Ureter (tissue), 1 donor: ENCODE results near the gene PCDHGA4. TPM values are rescaled to one million over a fixed set of nuclear protein-coding genes. Genes with fewer than 3 reads are reported as not detected.
"Not testable (repeated sequence)": the region's sequence is repeated elsewhere in the genome, so short reads cannot be mapped to it uniquely, and the experiment has no call there.

ENCODE experiments used
- DNase-seq: peaks from one replicate; pipeline ENCODE4 v3.0.0-alpha.2; 2020; ENCODE audit warnings: low spot score
- total RNA-seq: library from RNA; stranded (reverse); gene quantifications from one replicate; pipeline ENCODE4 v1.2.4, GENCODE V29; 2023
- donor health status: DM: yes; HTN: yes; CAD: no.

PCDHGA4 gene
- total RNA-seq, 1 donor from 2014 or later = 4.2 TPM

DNA sequence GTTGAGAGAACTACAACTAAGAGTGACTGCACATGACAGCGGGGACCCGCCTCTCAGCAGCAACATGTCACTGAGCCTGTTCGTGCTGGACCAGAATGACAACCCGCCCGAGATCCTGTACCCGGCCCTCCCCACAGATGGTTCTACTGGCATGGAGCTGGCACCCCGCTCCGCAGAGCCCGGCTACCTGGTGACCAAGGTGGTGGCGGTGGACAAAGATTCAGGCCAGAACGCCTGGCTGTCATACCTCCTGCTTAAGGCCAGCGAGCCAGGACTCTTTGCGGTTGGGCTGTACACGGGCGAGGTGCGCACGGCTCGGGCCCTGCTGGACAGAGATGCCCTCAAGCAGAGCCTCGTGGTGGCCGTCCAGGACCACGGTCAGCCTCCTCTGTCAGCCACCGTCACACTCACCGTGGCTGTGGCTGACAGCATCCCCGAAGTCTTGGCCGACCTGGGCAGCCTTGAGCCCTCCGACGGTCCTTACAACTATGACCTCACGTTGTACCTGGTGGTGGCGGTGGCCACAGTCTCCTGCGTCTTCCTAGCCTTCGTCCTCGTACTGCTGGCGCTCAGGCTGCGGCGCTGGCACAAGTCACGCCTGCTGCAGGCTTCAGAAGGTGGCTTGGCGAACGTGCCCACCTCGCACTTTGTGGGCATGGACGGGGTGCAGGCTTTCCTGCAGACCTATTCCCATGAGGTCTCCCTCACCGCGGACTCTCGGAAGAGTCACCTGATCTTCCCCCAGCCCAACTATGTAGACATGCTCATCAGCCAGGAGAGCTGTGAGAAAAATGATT, 29.8 kb downstream of the PCDHGA4 start:
- DNase-seq = no peak

DNA sequence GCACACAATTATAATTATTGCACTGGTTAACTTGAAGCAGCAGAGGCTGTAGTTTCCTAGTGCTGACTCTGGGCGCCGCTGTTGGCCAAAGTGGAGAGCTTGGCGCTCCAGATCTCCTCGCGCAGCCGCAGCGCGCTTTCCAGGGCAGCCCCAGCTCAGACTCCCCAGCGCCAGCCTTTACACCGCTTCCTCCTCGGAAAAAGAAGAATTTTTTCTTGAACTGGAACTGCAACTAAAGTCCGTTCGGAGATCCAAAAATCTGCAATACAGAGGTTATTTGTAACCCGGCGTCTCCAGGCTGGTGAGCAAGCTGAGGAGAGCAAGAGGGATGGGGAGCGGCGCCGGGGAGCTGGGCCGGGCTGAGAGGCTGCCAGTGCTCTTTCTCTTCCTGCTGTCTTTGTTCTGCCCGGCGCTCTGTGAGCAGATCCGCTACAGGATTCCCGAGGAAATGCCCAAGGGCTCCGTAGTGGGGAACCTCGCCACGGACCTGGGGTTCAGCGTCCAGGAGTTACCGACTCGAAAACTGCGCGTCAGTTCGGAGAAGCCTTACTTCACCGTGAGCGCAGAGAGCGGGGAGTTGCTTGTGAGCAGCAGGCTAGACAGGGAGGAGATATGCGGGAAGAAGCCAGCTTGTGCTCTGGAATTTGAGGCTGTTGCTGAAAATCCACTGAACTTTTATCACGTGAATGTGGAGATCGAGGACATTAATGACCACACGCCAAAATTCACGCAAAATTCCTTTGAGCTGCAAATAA, 32.9 kb downstream of the PCDHGA4 start, which contains the start of gene PCDHGB4:
PCDHGB4 (plus strand) TSS at position 142 of the 755 bp plus-strand sequence; CDS start at position 329, 187 bp downstream.
- DNase-seq = not testable (repeated sequence)

DNA sequence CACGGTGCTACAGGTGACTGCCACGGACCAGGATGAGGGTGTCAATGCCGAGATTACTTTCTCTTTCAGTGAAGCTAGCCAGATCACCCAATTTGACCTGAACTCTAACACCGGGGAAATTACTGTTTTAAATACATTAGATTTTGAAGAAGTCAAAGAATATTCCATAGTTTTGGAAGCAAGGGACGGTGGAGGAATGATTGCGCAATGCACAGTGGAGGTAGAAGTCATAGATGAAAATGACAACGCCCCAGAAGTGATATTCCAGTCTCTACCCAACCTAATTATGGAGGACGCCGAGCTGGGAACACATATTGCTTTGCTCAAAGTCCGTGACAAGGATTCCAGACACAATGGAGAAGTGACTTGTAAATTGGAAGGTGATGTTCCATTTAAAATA, 33.8 kb downstream of the PCDHGA4 start:
- DNase-seq = no peak

DNA sequence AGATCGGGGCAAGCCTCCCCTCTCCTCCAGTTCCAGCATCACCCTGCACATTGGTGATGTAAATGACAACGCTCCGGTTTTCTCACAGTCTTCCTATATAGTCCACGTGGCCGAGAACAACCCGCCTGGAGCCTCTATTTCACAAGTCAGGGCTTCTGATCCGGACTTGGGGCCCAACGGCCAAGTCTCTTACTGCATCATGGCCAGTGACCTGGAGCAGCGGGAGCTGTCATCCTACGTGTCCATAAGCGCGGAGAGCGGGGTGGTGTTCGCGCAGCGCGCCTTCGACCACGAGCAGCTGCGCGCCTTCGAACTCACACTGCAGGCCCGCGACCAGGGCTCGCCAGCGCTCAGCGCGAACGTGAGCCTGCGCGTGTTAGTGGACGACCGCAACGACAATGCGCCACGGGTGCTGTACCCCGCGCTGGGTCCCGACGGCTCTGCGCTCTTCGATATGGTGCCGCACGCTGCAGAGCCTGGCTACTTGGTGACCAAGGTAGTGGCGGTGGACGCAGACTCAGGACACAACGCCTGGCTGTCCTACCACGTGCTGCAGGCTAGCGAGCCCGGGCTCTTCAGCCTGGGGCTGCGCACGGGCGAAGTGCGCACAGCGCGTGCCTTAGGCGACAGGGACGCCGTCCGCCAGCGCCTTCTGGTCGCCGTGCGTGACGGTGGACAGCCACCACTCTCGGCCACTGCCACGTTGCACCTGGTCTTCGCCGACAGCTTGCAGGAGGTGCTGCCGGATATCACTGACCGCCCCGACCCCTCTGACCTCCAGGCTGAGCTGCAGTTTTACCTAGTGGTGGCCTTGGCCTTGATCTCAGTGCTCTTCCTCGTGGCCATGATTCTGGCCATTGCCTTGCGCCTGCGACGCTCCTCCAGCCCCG, 34.6 kb downstream of the PCDHGA4 start:
- DNase-seq = no peak

DNA sequence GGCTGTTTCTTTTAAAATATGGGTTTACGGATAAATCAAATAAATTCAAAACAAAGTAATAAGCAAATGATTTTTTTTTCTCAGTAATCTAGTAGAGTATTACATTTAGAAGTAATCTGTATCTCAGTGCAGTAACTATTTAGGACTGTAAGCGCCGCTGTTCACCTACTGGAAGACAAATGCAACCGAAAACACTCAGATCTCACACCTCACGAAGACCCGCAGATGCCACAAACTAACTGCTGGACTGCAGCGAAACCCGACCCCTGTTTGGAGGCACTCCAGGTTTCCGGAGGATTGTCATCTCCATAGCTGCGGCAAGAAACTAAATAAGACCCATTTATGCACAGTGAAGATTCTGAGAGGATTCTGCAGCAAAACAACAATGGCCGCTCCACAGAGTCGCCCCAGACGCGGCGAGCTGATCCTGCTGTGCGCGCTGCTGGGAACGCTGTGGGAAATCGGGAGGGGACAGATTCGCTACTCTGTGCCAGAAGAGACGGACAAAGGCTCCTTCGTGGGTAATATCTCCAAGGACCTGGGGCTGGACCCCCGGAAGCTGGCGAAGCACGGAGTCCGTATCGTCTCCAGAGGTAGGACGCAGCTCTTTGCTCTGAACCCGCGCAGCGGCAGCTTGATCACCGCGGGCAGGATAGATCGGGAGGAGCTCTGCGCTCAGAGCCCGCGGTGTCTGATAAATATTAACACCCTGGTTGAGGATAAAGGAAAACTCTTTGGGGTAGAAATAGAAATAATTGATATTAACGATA, 37.8 kb downstream of the PCDHGA4 start, which contains the start of gene PCDHGA8:
PCDHGA8 (plus strand) TSS at position 205 of the 770 bp plus-strand sequence; CDS start at position 386, 181 bp downstream.
- DNase-seq = no peak

DNA sequence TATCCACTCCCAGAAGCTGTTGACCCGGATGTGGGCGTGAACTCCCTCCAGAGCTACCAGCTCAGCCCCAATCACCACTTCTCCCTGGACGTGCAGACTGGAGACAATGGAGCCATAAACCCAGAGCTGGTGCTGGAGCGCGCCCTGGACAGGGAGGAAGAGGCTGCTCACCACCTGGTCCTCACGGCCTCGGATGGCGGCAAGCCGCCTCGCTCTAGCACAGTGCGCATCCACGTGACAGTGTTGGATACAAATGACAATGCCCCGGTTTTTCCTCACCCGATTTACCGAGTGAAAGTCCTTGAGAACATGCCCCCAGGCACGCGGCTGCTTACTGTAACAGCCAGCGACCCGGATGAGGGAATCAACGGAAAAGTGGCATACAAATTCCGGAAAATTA, 38.4 kb downstream of the PCDHGA4 start:
- DNase-seq = no peak

DNA sequence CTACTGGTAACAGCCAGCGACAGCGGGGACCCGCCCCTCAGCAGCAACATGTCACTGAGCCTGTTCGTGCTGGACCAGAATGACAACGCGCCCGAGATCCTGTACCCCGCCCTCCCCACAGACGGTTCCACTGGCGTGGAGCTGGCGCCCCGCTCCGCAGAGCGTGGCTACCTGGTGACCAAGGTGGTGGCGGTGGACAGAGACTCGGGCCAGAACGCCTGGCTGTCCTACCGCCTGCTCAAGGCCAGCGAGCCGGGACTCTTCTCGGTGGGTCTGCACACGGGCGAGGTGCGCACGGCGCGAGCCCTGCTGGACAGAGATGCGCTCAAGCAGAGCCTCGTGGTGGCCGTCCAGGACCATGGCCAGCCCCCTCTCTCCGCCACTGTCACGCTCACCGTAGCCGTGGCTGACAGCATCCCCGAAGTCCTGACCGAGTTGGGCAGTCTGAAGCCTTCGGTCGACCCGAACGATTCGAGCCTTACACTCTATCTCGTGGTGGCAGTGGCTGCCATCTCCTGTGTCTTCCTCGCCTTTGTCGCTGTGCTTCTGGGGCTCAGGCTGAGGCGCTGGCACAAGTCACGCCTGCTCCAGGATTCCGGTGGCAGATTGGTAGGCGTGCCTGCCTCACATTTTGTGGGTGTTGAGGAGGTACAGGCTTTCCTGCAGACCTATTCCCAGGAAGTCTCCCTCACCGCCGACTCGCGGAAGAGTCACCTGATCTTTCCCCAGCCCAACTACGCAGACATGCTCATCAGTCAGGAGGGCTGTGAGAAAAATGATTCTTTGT, 39.8 kb downstream of the PCDHGA4 start:
- not testable (repeated sequence) for DNase-seq

DNA sequence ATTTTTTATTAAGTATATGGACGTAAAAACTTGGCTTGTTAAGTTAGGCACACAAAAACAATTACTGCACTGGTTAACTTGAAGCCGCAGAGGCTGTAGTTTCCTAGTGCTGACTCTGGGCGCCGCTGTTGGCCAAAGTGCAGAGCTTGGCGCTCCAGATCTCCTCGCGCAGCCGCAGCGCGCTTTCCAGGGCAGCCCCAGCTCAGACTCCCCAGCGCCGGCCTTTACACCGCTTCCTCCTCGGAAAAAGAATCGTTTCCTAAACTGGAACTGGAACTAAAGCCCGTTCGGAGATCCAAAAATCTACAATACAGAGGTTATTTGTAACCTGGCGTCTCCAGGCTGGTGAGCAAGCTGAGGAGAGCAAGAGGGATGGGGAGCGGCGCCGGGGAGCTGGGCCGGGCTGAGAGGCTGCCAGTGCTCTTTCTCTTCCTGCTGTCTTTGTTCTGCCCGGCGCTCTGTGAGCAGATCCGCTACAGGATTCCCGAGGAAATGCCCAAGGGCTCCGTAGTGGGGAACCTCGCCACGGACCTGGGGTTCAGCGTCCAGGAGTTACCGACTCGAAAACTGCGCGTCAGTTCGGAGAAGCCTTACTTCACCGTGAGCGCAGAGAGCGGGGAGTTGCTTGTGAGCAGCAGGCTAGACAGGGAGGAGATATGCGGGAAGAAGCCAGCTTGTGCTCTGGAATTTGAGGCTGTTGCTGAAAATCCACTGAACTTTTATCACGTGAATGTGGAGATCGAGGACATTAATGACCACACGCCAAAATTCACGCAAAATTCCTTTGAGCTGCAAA, 43.1 kb downstream of the PCDHGA4 start, which contains the start of gene PCDHGB5:
PCDHGB5 (plus strand) TSS at position 192 of the 796 bp plus-strand sequence; CDS start at position 373, 181 bp downstream.
- DNase-seq = not testable (repeated sequence)

DNA sequence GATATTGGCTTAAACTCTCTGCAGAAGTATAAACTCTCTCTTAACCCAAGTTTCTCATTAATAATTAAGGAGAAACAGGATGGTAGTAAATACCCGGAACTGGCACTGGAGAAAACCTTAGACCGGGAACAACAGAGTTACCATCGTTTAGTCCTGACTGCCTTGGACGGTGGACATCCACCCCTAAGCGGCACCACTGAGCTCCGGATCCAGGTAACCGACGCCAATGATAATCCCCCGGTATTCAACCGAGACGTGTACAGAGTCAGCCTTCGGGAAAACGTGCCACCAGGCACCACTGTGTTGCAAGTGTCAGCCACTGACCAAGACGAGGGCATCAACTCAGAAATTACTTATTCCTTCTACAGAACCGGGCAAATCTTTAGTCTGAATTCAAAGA, 43.8 kb downstream of the PCDHGA4 start:
- DNase-seq = no peak

DNA sequence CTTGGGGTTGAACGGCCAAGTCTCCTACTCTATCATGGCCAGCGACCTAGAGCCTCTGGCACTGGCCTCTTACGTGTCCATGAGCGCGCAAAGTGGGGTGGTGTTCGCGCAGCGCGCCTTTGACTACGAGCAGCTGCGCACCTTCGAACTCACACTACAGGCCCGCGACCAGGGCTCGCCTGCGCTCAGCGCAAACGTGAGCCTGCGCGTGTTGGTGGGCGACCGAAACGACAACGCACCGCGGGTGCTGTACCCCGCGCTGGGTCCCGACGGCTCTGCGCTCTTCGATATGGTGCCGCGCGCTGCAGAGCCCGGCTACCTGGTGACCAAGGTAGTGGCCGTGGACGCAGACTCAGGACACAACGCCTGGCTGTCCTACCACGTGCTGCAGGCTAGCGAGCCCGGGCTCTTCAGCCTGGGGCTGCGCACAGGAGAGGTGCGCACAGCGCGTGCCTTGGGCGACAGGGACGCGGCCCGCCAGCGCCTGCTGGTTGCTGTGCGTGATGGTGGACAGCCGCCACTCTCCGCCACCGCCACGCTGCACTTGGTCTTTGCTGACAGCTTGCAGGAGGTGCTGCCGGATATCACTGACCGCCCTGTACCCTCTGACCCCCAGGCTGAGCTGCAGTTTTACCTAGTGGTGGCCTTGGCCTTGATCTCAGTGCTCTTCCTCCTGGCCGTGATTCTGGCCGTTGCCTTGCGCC, 44.9 kb downstream of the PCDHGA4 start:
- DNase-seq = no peak

DNA sequence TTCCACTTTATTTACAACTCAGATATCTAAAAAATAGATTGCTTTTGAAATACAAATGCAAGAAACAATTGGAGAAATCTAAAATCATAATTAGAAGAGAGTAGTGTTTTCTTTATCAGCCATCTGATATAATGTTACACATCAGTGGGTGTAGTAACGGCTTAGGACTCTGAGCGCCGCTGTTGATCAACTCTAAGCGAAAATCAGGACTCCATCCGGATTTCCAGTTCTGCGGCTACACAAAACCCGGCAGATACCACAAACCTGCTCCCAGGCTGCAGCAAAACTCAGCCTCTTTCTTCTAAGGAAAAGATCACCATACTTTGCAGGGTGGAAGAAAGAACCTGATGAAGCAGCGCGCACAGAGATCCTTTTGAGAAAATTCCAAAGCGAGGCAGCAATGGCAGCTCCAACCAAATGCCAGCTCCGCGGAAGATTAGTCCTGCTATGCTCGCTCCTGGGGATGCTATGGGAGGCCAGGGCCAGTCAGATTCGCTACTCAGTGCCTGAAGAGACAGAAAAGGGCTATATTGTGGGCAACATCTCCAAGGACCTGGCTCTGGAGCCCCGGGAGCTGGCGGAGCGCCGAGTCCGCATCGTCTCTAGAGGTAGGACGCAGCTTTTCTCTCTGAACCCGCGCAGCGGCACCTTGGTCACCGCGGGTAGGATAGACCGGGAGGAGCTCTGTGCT, 47.9 kb downstream of the PCDHGA4 start, which contains the start of gene PCDHGA9:
PCDHGA9 (plus strand) TSS at position 226 of the 691 bp plus-strand sequence; CDS start at position 401, 175 bp downstream.
- no peak for DNase-seq

DNA sequence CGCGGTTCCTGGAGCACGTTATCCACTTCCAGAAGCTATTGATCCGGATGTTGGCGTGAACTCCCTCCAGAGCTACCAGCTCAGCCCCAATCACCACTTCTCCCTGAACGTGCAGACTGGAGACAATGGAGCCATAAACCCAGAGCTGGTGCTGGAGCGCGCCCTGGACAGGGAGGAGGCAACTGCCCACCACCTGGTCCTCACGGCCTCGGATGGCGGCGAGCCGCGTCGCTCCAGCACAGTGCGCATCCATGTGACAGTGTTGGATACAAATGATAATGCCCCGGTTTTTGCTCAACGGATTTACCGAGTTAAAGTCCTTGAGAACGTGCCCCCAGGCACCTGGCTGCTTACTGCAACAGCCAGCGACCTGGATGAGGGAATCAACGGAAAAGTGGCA, 48.6 kb downstream of the PCDHGA4 start:
- DNase-seq = no peak

Other genes starting within 250 kb of the PCDHGA4 start
- gene PCDHB4, start 233.2 kb upstream of the PCDHGA4 start, total RNA-seq = 2.2 TPM
- gene PCDHB5, start 219.8 kb upstream of the PCDHGA4 start, total RNA-seq = 2.9 TPM
- 1.6 TPM for gene PCDHB6, start 205.0 kb upstream of the PCDHGA4 start, total RNA-seq
- gene PCDHB7, start 182.4 kb upstream of the PCDHGA4 start, total RNA-seq = 2.4 TPM
- 1.7 TPM for gene PCDHB8, start 177.2 kb upstream of the PCDHGA4 start, total RNA-seq
- gene PCDHB16, start 172.6 kb upstream of the PCDHGA4 start, total RNA-seq = 3.4 TPM
- gene PCDHB9, start 167.9 kb upstream of the PCDHGA4 start, total RNA-seq = 1.9 TPM
- gene PCDHB10, start 162.7 kb upstream of the PCDHGA4 start, total RNA-seq = 2.5 TPM
- gene PCDHB11, start 155.4 kb upstream of the PCDHGA4 start, total RNA-seq = 2.1 TPM
- gene PCDHB12, start 146.3 kb upstream of the PCDHGA4 start, total RNA-seq = 2.8 TPM
- gene PCDHB13, start 141.1 kb upstream of the PCDHGA4 start, total RNA-seq = 6.2 TPM
- gene PCDHB14, start 131.7 kb upstream of the PCDHGA4 start, total RNA-seq = 6.8 TPM
- 4.3 TPM for gene PCDHB15, start 109.6 kb upstream of the PCDHGA4 start, total RNA-seq
- 1.3 TPM for gene SLC25A2, start 51.0 kb upstream of the PCDHGA4 start, total RNA-seq
- gene TAF7, start 34.2 kb upstream of the PCDHGA4 start, total RNA-seq = 56.6 TPM
- 0.57 TPM for gene PCDHGA1, start 24.5 kb upstream of the PCDHGA4 start, total RNA-seq
- 2.6 TPM for gene PCDHGA2, start 16.3 kb upstream of the PCDHGA4 start, total RNA-seq
- 2.9 TPM for gene PCDHGA3, start 11.2 kb upstream of the PCDHGA4 start, total RNA-seq
- gene PCDHGB1, start 4.9 kb upstream of the PCDHGA4 start, total RNA-seq = 3.0 TPM
- 4.3 TPM for gene PCDHGB2, start 5.0 kb downstream of the PCDHGA4 start, total RNA-seq
- gene PCDHGA5, start 9.1 kb downstream of the PCDHGA4 start, total RNA-seq = 4.6 TPM
- gene PCDHGB3, start 15.2 kb downstream of the PCDHGA4 start, total RNA-seq = 3.2 TPM
- gene PCDHGA6, start 18.9 kb downstream of the PCDHGA4 start, total RNA-seq = 6.1 TPM
- 5.8 TPM for gene PCDHGA7, start 27.7 kb downstream of the PCDHGA4 start, total RNA-seq
- 8.0 TPM for gene PCDHGB4, start 32.7 kb downstream of the PCDHGA4 start, total RNA-seq
- gene PCDHGA8, start 37.6 kb downstream of the PCDHGA4 start, total RNA-seq = 3.3 TPM
- 12.1 TPM for gene PCDHGB5, start 42.9 kb downstream of the PCDHGA4 start, total RNA-seq
- 8.9 TPM for gene PCDHGA9, start 47.8 kb downstream of the PCDHGA4 start, total RNA-seq
- 8.2 TPM for gene PCDHGB6, start 53.0 kb downstream of the PCDHGA4 start, total RNA-seq
- gene PCDHGA10, start 58.0 kb downstream of the PCDHGA4 start, total RNA-seq = 7.4 TPM
- 11.7 TPM for gene PCDHGB7, start 62.7 kb downstream of the PCDHGA4 start, total RNA-seq
- 5.1 TPM for gene PCDHGA11, start 66.0 kb downstream of the PCDHGA4 start, total RNA-seq
- 5.0 TPM for gene PCDHGA12, start 75.5 kb downstream of the PCDHGA4 start, total RNA-seq
- 52.6 TPM for gene PCDHGC3, start 120.9 kb downstream of the PCDHGA4 start, total RNA-seq
- 3.6 TPM for gene PCDHGC4, start 130.0 kb downstream of the PCDHGA4 start, total RNA-seq
- gene PCDHGC5, start 134.1 kb downstream of the PCDHGA4 start, total RNA-seq = 2.8 TPM